K562 (cell line): ENCODE measurements around the gene SLC25A10. TPM values are rescaled to one million over a fixed set of nuclear protein-coding genes. Genes with fewer than 3 reads are reported as not detected.

Experiments
- CBFB ChIP-seq: sonication (generic); formaldehyde crosslinking; IDR thresholded peaks from 2 replicates; pipeline ENCODE4 v1.4.0; 2020; ENCODE audit warnings: mild to moderate bottlenecking, missing genetic modification reagents
- E2F5 ChIP-seq: sonication (generic); formaldehyde crosslinking; IDR thresholded peaks from 2 replicates; pipeline ENCODE4 v1.8.0; 2022; ENCODE audit warnings: mild to moderate bottlenecking, missing genetic modification reagents
- ELF1 ChIP-seq: fragments of 200-800 bp; sonication (Bioruptor generic); IDR thresholded peaks from 2 replicates; pipeline ENCODE4 v1.6.1; 2016; ENCODE audit warnings: missing genetic modification characterization, missing compliant biosample characterization
- HCFC1 ChIP-seq: IDR thresholded peaks from 2 replicates; pipeline ENCODE4 v1.6.1; 2012; ENCODE audit warnings: low read depth, low read length, improper control_type of control experiment
- HNRNPH1 ChIP-seq: fragments of 200-400 bp; formaldehyde crosslinking; optimal IDR thresholded peaks from 2 replicates; pipeline ENCODE3; 2017; ENCODE audit warnings: low read depth, mild to moderate bottlenecking, low read length, moderate library complexity
- ILK ChIP-seq: fragments of 450-650 bp; IDR thresholded peaks from 2 replicates; pipeline ENCODE4 v1.6.1; 2016; ENCODE audit warnings: missing genetic modification characterization, low read depth, mild to moderate bottlenecking, missing compliant biosample characterization, moderate library complexity, borderline replicate concordance
- MAZ ChIP-seq, 2 experiments: fragments of 450-650 bp in 1 of 2; sonication (generic) in 1 of 2; formaldehyde crosslinking; IDR thresholded peaks in 1 of 2; conservative IDR thresholded peaks in 1 of 2; 2 replicates each; pipeline versions ENCODE4 v1.4.0 to v1.5.0; 2020; ENCODE audit warnings: mild to moderate bottlenecking in 1 of 2, missing genetic modification reagents in 1 of 2
- MBD1 ChIP-seq: fragments of 250-450 bp; sonication (Bioruptor Pico); IDR thresholded peaks from 2 replicates; pipeline ENCODE4 v1.8.0; 2022; ENCODE audit warnings: inconsistent platforms
- PHTF2 ChIP-seq: fragments of 250-450 bp; sonication (Bioruptor Pico); IDR thresholded peaks from 2 replicates; pipeline ENCODE4 v1.5.0; 2021; ENCODE audit warnings: mild to moderate bottlenecking
- POLR2G ChIP-seq: fragments of 200-400 bp; formaldehyde crosslinking; IDR thresholded peaks from 2 replicates; pipeline ENCODE4 v1.6.1; 2017; ENCODE audit warnings: low read depth, mild to moderate bottlenecking, antibody characterized with exemption, low read length, moderate library complexity
- RBM15 ChIP-seq: fragments of 200-400 bp; formaldehyde crosslinking; IDR thresholded peaks from 2 replicates; pipeline ENCODE4 v1.6.1; 2018; ENCODE audit warnings: mild to moderate bottlenecking, low read length, moderate library complexity; ENCODE audit not compliant: insufficient read depth
- SAFB2 ChIP-seq: fragments of 200-400 bp; formaldehyde crosslinking; IDR thresholded peaks from 2 replicates; pipeline ENCODE4 v1.6.1; 2018; ENCODE audit warnings: borderline replicate concordance, low read length, low read depth, moderate library complexity; ENCODE audit not compliant: severe bottlenecking
- SMARCA5 ChIP-seq: fragments of 450-650 bp; IDR thresholded peaks from 2 replicates; pipeline ENCODE4 v1.6.1; 2016
- ZBTB1 ChIP-seq: sonication (generic); formaldehyde crosslinking; IDR thresholded peaks from 2 replicates; pipeline ENCODE4 v1.8.1; 2023; ENCODE audit warnings: missing genetic modification reagents, low read depth, mild to moderate bottlenecking, borderline replicate concordance
- ZHX1 ChIP-seq: fragments of 150-350 bp; conservative IDR thresholded peaks from 2 replicates; pipeline ENCODE4 v1.6.1; 2014; ENCODE audit warnings: low read length
- ZNF253 ChIP-seq: fragments of 250-450 bp; sonication (Bioruptor Pico); conservative IDR thresholded peaks from 2 replicates; pipeline ENCODE4 v1.6.1; 2021; ENCODE audit warnings: mild to moderate bottlenecking
- ZNF518B ChIP-seq: fragments of 250-450 bp; sonication (Bioruptor Pico); IDR thresholded peaks from 2 replicates; pipeline ENCODE4 v1.5.0; 2021; ENCODE audit warnings: mild to moderate bottlenecking, moderate library complexity
- polyA plus RNA-seq, 8 experiments: library from polyadenylated mRNA; depleted of rRNA in 4 of 8; stranded (reverse) in 5 of 8; unstranded in 3 of 8; fragments of >200 nt; fragmentation: Nextera tagmentation in 2 of 8; fragmentation: Illumina TruSeq in 1 of 8; extraction: Ambion mirVana in 2 of 8; extraction: Trizol in 1 of 8; gene quantifications; 2 replicates each; pipeline versions ENCODE4 v1.2.1 to v1.2.3, GENCODE V29; 2011 to 2014; ENCODE audit warnings: inconsistent platforms in 1 of 8, missing spikeins in 1 of 8
- total RNA-seq, 7 experiments: library from RNA; depleted of rRNA in 6 of 7; stranded (reverse); fragments of >200 nt in 6 of 7; fragmentation: Illumina TruSeq in 2 of 7; extraction: Trizol in 2 of 7; gene quantifications; 2 replicates each; pipeline versions ENCODE4 v1.2.1 to v1.2.3, GENCODE V29; 2011 to 2021; ENCODE audit warnings: low replicate concordance in 1 of 7

SLC25A10 gene
- total and polyA plus RNA-seq, 9 of the 15 experiments (the other 6 are each of a cell fraction or from before 2014, with no cell fraction given): 0.10 to 85.6 (median 34.3) TPM

- TF ChIP-seq ZBTB1 (CRISPR knock-in tag) (peak; percentile 58; the same call in 1 of the 2 replicates), ZNF518B (CRISPR knock-in tag) (no peak), SMARCA5 (peak; percentile 38; the same call in 1 of the 2 replicates), ILK (no peak), POLR2G (peak; percentile 77), E2F5 (CRISPR knock-in tag) (0 out of 2 replicates have a peak, but pooled peaks have one; percentile 44), ZNF253 (no peak), CBFB (CRISPR knock-in tag) (no peak), RBM15 (no peak), ZHX1 (no peak), HNRNPH1 (peak; percentile 41), PHTF2 (CRISPR knock-in tag) (no peak), MAZ (CRISPR knock-in tag; conservative IDR thresholded peaks at IDR 0.05 in 1 of 2, IDR thresholded peaks at IDR 0.05 in 1 of 2) (0 out of 4 replicates have a peak, but pooled peaks have one; percentile 6 to 51), HCFC1 (peak; percentile 11; the same call in 1 of the 2 replicates), SAFB2 (no peak), MBD1 (CRISPR knock-in tag) (no peak), ELF1 (tag) (no peak)
Observed at GRCh38 chr17:81712468-81713003, 452 bp downstream of the SLC25A10 start (continued).
